Caco-2 (cell line): ENCODE results near the gene INPP5K. TPM values are rescaled to one million over a fixed set of nuclear protein-coding genes. Genes with fewer than 3 reads are reported as not detected.

Source experiments
- BruUV-seq: library from RNA; stranded (reverse); fragments of 400-500 nt; replicated peaks from 2 replicates; lab custom pipeline; 2021; lab: Mats Ljungman, UMichigan
- CTCF ChIA-PET: fragments of 300-600 bp; sonication (Branson Sonifier 250); formaldehyde crosslinking; loops from one replicate; lab custom pipeline; 2022; ENCODE audit warnings: antibody characterized with exemption; lab: Charles Lee
- POLR2A ChIA-PET: fragments of 300-600 bp; sonication (Branson Sonifier 250); formaldehyde crosslinking; loops from one replicate; lab custom pipeline; 2022; ENCODE audit warnings: antibody characterized with exemption; lab: Charles Lee
- DNase-seq, 2 experiments: peaks; one replicate each; pipeline versions ENCODE4 v3.0.0 to v3.0.0-alpha.2; 2020 to 2022
- H3K27me3 ChIP-seq: replicated peaks from 2 replicates; pipeline ENCODE4 v1.6.0; 2011; ENCODE audit warnings: low read length; ENCODE audit not compliant: control insufficient read depth, insufficient read depth
- H3K36me3 ChIP-seq: 2 replicates; pipeline ENCODE4 v1.5.1; 2011; ENCODE audit warnings: low read length; ENCODE audit not compliant: control insufficient read depth, insufficient read depth
- H3K4me1 ChIP-seq: fragments of 250-450 bp; sonication (Bioruptor Pico); 2 replicates; pipeline ENCODE4 v1.5.1; 2020; ENCODE audit warnings: mild to moderate bottlenecking
- H3K4me3 ChIP-seq: 2 replicates; pipeline ENCODE4 v1.5.1; 2011; ENCODE audit warnings: low read depth, mild to moderate bottlenecking, control low read depth, low read length
- H3K9me3 ChIP-seq: fragments of 250-450 bp; sonication (Bioruptor Pico); 2 replicates; pipeline ENCODE4 v1.5.1; 2020; ENCODE audit warnings: mild to moderate bottlenecking, moderate library complexity
- H3K27ac Mint-ChIP-seq: one replicate; pipeline ENCODE4 v1.8.0; 2022; ENCODE audit warnings: mixed read lengths; ENCODE audit not compliant: unreplicated experiment
- H3K27me3 Mint-ChIP-seq: one replicate; pipeline ENCODE4 v1.8.0; 2022; ENCODE audit warnings: mixed read lengths; ENCODE audit not compliant: insufficient read depth, unreplicated experiment
- H3K36me3 Mint-ChIP-seq: one replicate; pipeline ENCODE4 v1.8.0; 2022; ENCODE audit warnings: mild to moderate bottlenecking, mixed read lengths; ENCODE audit not compliant: insufficient read depth, unreplicated experiment
- H3K4me1 Mint-ChIP-seq: one replicate; pipeline ENCODE4 v1.8.0; 2022; ENCODE audit warnings: low read depth, mixed read lengths; ENCODE audit not compliant: unreplicated experiment
- H3K4me3 Mint-ChIP-seq: one replicate; pipeline ENCODE4 v1.8.0; 2022; ENCODE audit warnings: mild to moderate bottlenecking, moderate library complexity, mixed read lengths; ENCODE audit not compliant: unreplicated experiment
- H3K9me3 Mint-ChIP-seq: one replicate; pipeline ENCODE4 v1.8.0; 2022; ENCODE audit warnings: mixed read lengths; ENCODE audit not compliant: unreplicated experiment
- intact Hi-C: fragments of 100-400 bp; cut with micrococcal nuclease; formaldehyde crosslinking; loops from one replicate; pipeline ENCODE4 v1.10.0; 2022; ENCODE audit not compliant: unreplicated experiment
- total RNA-seq: library from RNA; stranded (reverse); gene quantifications from 2 replicates; pipeline ENCODE4 v1.2.3, GENCODE V29; 2022
- TF ChIP-seq, protein P1 (sequence below), 2 experiments: fragments of 200-600 bp in 1 of 2; IDR thresholded peaks; 1 replicate in 1 of 2; 2 replicates in 1 of 2; pipeline versions ENCODE4 v1.5.1 to v1.8.0; 2011 to 2022; ENCODE audit warnings: antibody characterized with exemption in 1 of 2, control low read depth in 1 of 2, inconsistent platforms in 1 of 2, low read depth in 1 of 2, low read length in 1 of 2, mild to moderate bottlenecking in 1 of 2, moderate library complexity in 1 of 2; ENCODE audit not compliant: insufficient read depth in 1 of 2, severe bottlenecking in 1 of 2, unreplicated experiment in 1 of 2

The INPP5K gene
- total RNA-seq, 1 experiment from 2014 or later: 24.1 TPM

DNA sequence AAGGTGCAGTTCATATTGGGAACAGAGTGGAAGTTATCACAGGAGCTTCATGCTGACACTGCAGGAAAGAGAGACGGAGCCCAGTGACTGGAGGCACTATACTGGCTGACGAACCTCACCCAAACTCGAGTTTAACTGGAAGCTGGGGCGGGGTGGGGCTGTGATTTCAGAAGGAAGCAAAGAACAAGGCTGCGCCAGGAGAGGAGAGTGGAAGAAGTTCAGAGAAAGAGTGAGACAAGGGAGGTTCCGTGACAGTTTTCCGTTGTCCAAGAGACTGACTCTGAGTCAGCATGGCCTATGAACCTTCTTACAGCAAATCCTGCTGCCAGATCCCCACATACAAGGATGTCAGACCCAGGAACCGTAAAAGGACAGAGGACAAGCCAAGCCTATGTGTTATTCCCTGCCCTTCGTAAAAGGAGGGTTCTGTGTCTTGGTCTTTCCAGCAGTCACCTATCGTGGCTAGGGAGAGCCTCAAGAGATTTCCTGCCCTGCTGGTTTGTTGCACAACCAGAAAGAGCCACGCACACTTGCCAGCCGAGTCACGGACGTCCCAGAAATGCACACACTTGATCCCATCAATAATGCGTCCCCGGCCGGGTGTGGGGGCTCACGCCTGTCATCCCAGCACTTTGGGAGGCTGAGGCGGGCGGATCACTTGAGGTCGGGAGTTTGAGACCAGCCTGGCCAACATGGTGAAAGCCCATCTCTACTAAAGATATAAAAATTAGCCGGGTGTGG is 41.1 kb upstream of the INPP5K start:
- no peaks in the 10 kb centered on the region; the same call in 1 of the 2 replicates for H3K36me3 ChIP-seq

DNA sequence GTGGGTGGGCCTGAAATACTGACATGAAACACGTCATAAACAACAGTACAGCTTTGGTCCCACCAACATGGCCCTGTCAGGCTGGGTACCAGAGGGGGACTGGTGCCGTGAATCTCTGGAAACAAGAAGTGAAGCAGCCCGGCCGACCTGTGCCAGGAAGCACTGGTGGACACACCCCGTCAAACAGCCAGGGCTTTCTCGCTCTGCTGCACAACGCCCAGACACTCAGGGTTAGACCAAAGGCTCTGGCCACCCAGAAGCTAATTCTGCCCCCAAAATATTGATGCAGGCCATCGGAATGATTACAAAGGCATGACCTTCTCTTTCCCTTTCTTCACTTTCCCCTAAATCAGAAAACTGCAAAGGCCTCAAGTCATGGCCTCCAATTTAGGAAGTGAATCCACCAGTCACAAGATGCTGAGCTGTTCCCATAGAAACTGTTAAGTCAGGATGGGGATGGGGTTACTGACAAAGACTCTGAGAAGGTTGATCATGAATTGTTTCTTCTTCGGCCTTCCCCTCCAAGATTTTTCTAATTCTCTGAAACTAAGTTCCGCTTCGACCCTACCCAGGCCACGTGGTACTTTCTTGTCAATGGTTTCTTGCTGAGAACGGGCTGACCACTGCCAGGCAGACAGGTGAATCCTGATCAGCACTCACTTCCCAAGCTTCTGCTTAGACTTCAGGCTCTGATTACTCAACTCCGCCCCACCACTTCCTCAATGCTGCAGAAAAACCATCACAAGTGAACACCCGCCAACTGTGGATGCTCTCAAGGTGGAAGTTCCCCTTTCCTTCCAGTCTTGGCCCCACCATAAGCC is 39.4 kb upstream of the INPP5K start:
- intact Hi-C loops: no loop called here

More for the DNA sequence above, 41.1 kb upstream of the INPP5K start:
- Mint-ChIP-seq H3K36me3 (peaks cover 46% of the 10 kb centered on the region), H3K4me1 (peaks cover 24% of the 10 kb centered on the region), H3K4me3 (no peak overlapping the region), H3K27ac (no peak overlapping the region), H3K27me3 (no peaks in the 10 kb centered on the region), H3K9me3 (no peaks in the 10 kb centered on the region)
- no peaks in the 10 kb centered on the region for H3K4me1 ChIP-seq
- intact Hi-C loops: no loop called here
- no TSS peak for BruUV-seq
- DNase-seq: no peak
- H3K9me3 ChIP-seq: no peaks in the 10 kb centered on the region
- H3K4me3 ChIP-seq: no peak overlapping the region
- no peaks in the 10 kb centered on the region for H3K27me3 ChIP-seq
- TF ChIP-seq, protein P1, sequence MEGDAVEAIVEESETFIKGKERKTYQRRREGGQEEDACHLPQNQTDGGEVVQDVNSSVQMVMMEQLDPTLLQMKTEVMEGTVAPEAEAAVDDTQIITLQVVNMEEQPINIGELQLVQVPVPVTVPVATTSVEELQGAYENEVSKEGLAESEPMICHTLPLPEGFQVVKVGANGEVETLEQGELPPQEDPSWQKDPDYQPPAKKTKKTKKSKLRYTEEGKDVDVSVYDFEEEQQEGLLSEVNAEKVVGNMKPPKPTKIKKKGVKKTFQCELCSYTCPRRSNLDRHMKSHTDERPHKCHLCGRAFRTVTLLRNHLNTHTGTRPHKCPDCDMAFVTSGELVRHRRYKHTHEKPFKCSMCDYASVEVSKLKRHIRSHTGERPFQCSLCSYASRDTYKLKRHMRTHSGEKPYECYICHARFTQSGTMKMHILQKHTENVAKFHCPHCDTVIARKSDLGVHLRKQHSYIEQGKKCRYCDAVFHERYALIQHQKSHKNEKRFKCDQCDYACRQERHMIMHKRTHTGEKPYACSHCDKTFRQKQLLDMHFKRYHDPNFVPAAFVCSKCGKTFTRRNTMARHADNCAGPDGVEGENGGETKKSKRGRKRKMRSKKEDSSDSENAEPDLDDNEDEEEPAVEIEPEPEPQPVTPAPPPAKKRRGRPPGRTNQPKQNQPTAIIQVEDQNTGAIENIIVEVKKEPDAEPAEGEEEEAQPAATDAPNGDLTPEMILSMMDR (IDR thresholded peaks at IDR 0.05; ENCODE audit: insufficient read depth in 1 of 2, low read depth in 1 of 2, low read length in 1 of 2, severe bottlenecking in 1 of 2, unreplicated experiment in 1 of 2): no peak
- ChIA-PET POLR2A (no interaction called here), CTCF (no interaction called here)

More for the DNA sequence above, 39.4 kb upstream of the INPP5K start:
- H3K9me3 ChIP-seq: no peaks in the 10 kb centered on the region
- no peaks in the 10 kb centered on the region for H3K27me3 ChIP-seq
- Mint-ChIP-seq H3K27ac (no peak overlapping the region), H3K9me3 (no peaks in the 10 kb centered on the region), H3K27me3 (no peaks in the 10 kb centered on the region), H3K36me3 (peaks cover 54% of the 10 kb centered on the region), H3K4me3 (no peak overlapping the region), H3K4me1 (peaks cover 17% of the 10 kb centered on the region)
- no peaks in the 10 kb centered on the region; the same call in 1 of the 2 replicates for H3K36me3 ChIP-seq
- ChIA-PET CTCF (interaction anchor here (0.6 kb wide), 1 partner anchor 275 kb away, joined by 5 read pairs; no protein-coding TSS in a partner anchor), POLR2A (no interaction called here)
- TF ChIP-seq, protein P1 (IDR thresholded peaks at IDR 0.05; ENCODE audit: insufficient read depth in 1 of 2, low read depth in 1 of 2, low read length in 1 of 2, severe bottlenecking in 1 of 2, unreplicated experiment in 1 of 2): no peak
- DNase-seq: no peak
- H3K4me1 ChIP-seq: no peaks in the 10 kb centered on the region
- H3K4me3 ChIP-seq: no peak overlapping the region
- BruUV-seq: no TSS peak
